T-helper 2 cell treated with Interferon-gamma antibody and Interleukin-4, amounts not matched to agents 5 μg/mL and 100 μg/mL, for 36 hours (primary cell): ENCODE measurements around the gene IL1RAPL2.
"Not testable (repeated sequence)": the region's sequence is repeated elsewhere in the genome, so short reads cannot be mapped to it uniquely, and the experiment has no call there.

Source experiments
- DNase-seq: peaks from one replicate; pipeline ENCODE4 v3.0.0; 2021; ENCODE audit warnings: low spot score
- H3K27ac Mint-ChIP-seq: one replicate; pipeline ENCODE4 v1.8.0; 2021; ENCODE audit warnings: mild to moderate bottlenecking, mixed read lengths
- H3K27me3 Mint-ChIP-seq: one replicate; pipeline ENCODE4 v1.8.0; 2021; ENCODE audit warnings: low read depth, mixed read lengths
- H3K36me3 Mint-ChIP-seq: one replicate; pipeline ENCODE4 v1.8.0; 2021; ENCODE audit warnings: low read depth, mixed read lengths
- H3K4me1 Mint-ChIP-seq: one replicate; pipeline ENCODE4 v1.8.0; 2021; ENCODE audit warnings: low read depth, mixed read lengths
- H3K4me3 Mint-ChIP-seq: one replicate; pipeline ENCODE4 v1.8.0; 2022; ENCODE audit warnings: mild to moderate bottlenecking, moderate library complexity, mixed read lengths
- H3K9me3 Mint-ChIP-seq: one replicate; pipeline ENCODE4 v1.8.0; 2021; ENCODE audit warnings: mixed read lengths

IL1RAPL2 gene

DNA sequence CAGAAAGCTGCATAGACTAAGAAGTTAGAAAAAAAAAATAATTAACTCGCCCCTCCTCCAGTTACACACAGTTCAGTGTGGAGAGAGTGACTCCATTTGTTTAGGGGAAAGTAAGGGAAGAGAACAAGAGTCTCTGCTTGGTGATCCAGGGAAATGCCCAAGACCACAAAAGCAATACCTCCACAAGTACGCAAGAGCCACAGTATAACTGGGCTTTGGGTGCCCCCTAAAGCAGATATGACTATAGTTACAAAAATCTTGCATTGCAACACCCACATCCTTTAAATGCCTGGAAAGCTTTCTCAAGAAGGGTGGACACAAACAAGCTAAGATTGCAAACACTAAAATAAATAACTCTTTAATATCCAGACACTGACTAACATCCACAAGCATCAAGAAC lies 1092.1 kb downstream of the IL1RAPL2 start:
- Mint-ChIP-seq H3K36me3 (no peaks in the 10 kb centered on the region), H3K27me3 (no peaks in the 10 kb centered on the region), H3K9me3 (no peaks in the 10 kb centered on the region), H3K4me3 (no peak overlapping the region), H3K27ac (no peak overlapping the region), H3K4me1 (no peaks in the 10 kb centered on the region)
- DNase-seq = no peak

DNA sequence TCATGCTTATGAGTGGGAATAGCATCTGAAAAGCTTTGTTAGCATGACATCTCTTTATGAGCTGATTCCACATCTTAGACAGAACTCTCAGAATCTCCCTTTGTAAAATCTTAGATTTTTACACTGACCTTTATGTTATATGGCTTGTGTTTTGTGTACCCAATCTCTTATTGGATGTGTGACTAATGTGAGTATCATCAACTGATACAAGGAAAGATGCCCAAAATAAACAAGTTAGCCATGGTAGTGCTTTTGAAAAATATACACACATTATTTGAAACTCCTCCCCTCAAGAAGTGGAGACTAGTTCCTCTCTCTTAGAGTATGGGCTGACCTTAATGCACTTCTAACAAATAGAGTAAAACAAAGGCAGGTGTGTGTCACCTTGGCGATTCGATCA lies 1096.2 kb downstream of the IL1RAPL2 start:
- Mint-ChIP-seq H3K27me3 (no peaks in the 10 kb centered on the region), H3K9me3 (no peaks in the 10 kb centered on the region), H3K27ac (no peak overlapping the region)

GRCh38 chrX:105664243-105664642 lies 1098.2 kb downstream of the IL1RAPL2 start:
- Mint-ChIP-seq H3K4me1 (no peaks in the 10 kb centered on the region), H3K27me3 (no peaks in the 10 kb centered on the region), H3K36me3 (no peaks in the 10 kb centered on the region), H3K9me3 (no peaks in the 10 kb centered on the region), H3K4me3 (no peak overlapping the region), H3K27ac (no peak overlapping the region)
- no peak for DNase-seq

More for the DNA sequence above, 1096.2 kb downstream of the IL1RAPL2 start:
- H3K4me3 Mint-ChIP-seq = no peak overlapping the region
- no peak for DNase-seq
- H3K36me3 Mint-ChIP-seq = no peaks in the 10 kb centered on the region
- no peaks in the 10 kb centered on the region for H3K4me1 Mint-ChIP-seq

GRCh38 chrX:105684288-105684687 lies 1118.3 kb downstream of the IL1RAPL2 start:
- H3K27me3 Mint-ChIP-seq, H3K36me3 Mint-ChIP-seq, H3K27ac Mint-ChIP-seq, DNase-seq, H3K4me1 Mint-ChIP-seq, H3K9me3 Mint-ChIP-seq, H3K4me3 Mint-ChIP-seq: not testable (repeated sequence)

DNA sequence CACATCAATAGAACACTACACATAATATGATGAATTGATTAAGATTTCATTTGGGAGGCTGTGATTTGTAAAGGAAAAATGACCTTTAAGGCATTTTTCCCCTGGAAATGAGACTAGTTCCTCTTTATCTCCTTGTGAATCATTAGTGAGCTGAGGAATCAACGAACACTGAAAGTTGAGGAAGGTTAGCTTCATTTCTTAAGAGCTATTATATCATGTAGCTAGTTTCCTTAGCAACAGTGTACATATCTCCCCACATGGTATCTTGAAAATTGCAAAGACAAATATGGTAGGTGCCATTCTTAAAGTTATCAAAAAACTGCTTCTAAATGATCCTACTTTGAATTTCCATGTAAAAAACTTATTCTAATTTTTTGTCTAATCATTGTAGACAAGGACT lies 1128.8 kb downstream of the IL1RAPL2 start:
- no peaks in the 10 kb centered on the region for H3K9me3 Mint-ChIP-seq
- no peak overlapping the region for H3K4me3 Mint-ChIP-seq
- no peaks in the 10 kb centered on the region for H3K36me3 Mint-ChIP-seq
- H3K27ac Mint-ChIP-seq = no peak overlapping the region
- no peaks in the 10 kb centered on the region for H3K4me1 Mint-ChIP-seq
- DNase-seq = no peak
- no peaks in the 10 kb centered on the region for H3K27me3 Mint-ChIP-seq

- Mint-ChIP-seq H3K27ac (no peak overlapping the region), H3K27me3 (no peaks in the 10 kb centered on the region), H3K36me3 (no peaks in the 10 kb centered on the region), H3K4me1 (no peaks in the 10 kb centered on the region), H3K9me3 (no peaks in the 10 kb centered on the region), H3K4me3 (no peak overlapping the region)
- no peak for DNase-seq
Observed at GRCh38 chrX:105695451-105695850, 1129.5 kb downstream of the IL1RAPL2 start.

DNA sequence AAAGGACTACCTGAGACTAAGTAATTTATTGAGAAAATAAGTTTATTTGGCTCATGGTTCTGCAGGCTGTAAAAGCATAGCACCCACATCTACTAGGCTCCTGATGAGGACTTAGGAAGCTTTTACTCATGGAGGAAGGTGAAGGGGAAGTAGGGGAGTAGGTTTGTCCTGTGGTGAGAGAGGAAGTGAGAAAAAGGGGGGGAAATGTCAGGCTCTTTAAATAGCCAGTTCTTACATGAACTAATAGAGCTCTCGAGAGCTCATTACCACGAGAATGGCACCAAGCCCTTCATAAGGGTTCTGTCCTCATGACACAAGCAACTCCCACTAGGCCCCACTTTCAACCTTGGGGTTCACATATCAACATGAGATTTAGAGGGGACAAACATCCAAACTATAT lies 1130.9 kb downstream of the IL1RAPL2 start:
- Mint-ChIP-seq H3K4me1 (no peaks in the 10 kb centered on the region), H3K27me3 (no peaks in the 10 kb centered on the region), H3K4me3 (no peak overlapping the region), H3K36me3 (no peaks in the 10 kb centered on the region), H3K27ac (no peak overlapping the region), H3K9me3 (no peaks in the 10 kb centered on the region)
- no peak for DNase-seq

DNA sequence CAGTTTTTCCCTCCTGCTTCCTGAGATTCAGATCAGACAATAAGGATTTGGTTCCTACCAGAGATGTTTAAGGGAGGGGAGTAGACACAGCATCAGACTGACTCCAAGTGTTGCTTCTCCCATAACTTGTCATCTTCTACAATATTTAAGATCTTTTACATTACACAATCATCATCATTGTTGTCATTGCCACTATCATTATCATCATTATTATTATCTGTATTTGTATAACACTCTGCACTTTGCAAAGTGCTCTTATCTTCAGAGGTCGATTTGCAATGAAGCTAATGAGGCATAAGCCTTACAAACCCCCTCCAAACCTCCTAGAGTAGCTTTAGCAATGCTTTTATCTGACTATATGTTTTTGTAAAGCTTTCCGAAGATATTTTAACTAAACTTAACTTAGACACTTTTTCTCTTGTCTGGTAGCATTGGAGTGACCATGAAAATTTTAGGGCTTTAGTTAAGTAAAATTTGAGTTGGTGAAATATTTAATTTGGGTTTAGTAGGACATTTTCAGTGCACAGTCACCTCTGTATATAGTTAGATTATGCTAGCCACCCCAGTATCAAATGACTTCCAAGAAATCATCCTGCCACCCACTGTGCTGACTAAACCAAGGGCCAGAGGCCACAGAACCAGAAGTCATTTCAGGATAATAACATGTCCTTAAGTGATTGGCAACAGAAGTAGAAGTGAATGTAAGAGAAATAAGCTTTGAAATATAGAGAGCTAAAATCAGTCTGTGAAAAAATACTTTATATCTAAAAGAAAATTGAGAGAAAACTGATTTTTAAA lies 1132.2 kb downstream of the IL1RAPL2 start:
- no peaks in the 10 kb centered on the region for H3K9me3 Mint-ChIP-seq
- DNase-seq = no peak

GRCh38 chrX:105700331-105700730 lies 1134.3 kb downstream of the IL1RAPL2 start:
- H3K9me3 Mint-ChIP-seq = no peaks in the 10 kb centered on the region
- H3K4me3 Mint-ChIP-seq = no peak overlapping the region
- no peaks in the 10 kb centered on the region for H3K36me3 Mint-ChIP-seq
- no peak overlapping the region for H3K27ac Mint-ChIP-seq
- no peaks in the 10 kb centered on the region for H3K27me3 Mint-ChIP-seq
- no peaks in the 10 kb centered on the region for H3K4me1 Mint-ChIP-seq
- no peak for DNase-seq

More for the DNA sequence above, 1132.2 kb downstream of the IL1RAPL2 start:
- Mint-ChIP-seq H3K27me3 (no peaks in the 10 kb centered on the region), H3K36me3 (no peaks in the 10 kb centered on the region), H3K27ac (no peak overlapping the region), H3K4me3 (no peak overlapping the region), H3K4me1 (no peaks in the 10 kb centered on the region)

- Mint-ChIP-seq H3K36me3 (no peaks in the 10 kb centered on the region), H3K4me1 (no peaks in the 10 kb centered on the region), H3K4me3 (no peak overlapping the region), H3K9me3 (no peaks in the 10 kb centered on the region), H3K27ac (no peak overlapping the region), H3K27me3 (no peaks in the 10 kb centered on the region)
- no peak for DNase-seq
Observed at GRCh38 chrX:105701310-105702052, 1135.5 kb downstream of the IL1RAPL2 start.

DNA sequence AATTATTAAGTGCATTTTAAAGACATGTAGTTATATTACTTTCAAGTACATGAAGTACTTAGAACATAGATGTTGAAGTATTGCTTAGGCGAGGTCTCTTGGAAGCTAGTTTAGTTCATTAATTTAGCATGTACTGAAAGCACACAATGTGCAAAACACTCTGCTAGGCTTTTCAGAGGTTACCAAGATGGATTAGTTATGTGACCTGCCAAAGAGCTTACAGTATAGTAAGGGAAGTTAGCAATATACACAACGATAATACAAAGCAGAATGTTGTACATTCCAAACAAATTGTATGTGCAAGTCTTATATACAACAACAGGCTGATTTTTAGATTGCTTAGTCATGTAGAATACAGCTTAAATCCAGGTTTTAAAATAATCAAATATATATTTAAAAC lies 1137.9 kb downstream of the IL1RAPL2 start:
- no peak overlapping the region for H3K4me3 Mint-ChIP-seq
- no peaks in the 10 kb centered on the region for H3K4me1 Mint-ChIP-seq
- H3K9me3 Mint-ChIP-seq = no peaks in the 10 kb centered on the region
- H3K36me3 Mint-ChIP-seq = no peaks in the 10 kb centered on the region
- H3K27ac Mint-ChIP-seq = no peak overlapping the region
- DNase-seq = no peak
- H3K27me3 Mint-ChIP-seq = no peaks in the 10 kb centered on the region

DNA sequence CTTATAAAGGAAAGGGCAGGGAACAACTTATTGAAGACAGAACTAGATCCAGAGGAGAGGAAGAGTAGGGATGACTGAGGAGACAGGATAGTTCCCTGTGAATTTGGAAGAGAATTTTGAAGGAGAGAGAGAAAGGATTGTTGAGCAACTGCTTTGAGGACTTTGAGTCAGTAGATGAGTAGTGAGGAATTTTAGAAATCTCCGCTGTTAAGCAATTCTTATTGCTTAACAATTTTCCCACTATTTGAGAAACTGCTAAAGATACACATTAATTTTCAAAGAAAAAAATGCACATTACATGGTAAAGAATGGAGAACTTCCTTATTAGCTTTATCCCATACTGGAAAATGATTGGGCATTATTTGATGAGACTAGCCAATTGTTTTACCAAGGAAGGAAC lies 1140.0 kb downstream of the IL1RAPL2 start:
- Mint-ChIP-seq H3K4me3 (no peak overlapping the region), H3K9me3 (no peaks in the 10 kb centered on the region), H3K36me3 (no peaks in the 10 kb centered on the region), H3K27me3 (no peaks in the 10 kb centered on the region), H3K4me1 (no peaks in the 10 kb centered on the region), H3K27ac (no peak overlapping the region)
- DNase-seq = no peak

- Mint-ChIP-seq H3K36me3 (no peaks in the 10 kb centered on the region), H3K4me3 (no peak overlapping the region)
- DNase-seq = no peak
Observed at GRCh38 chrX:105711805-105712204, 1145.8 kb downstream of the IL1RAPL2 start.

GRCh38 chrX:105715746-105716145 lies 1149.7 kb downstream of the IL1RAPL2 start:
- Mint-ChIP-seq H3K27ac (no peak overlapping the region), H3K4me1 (no peaks in the 10 kb centered on the region), H3K4me3 (no peak overlapping the region), H3K27me3 (no peaks in the 10 kb centered on the region), H3K36me3 (no peaks in the 10 kb centered on the region), H3K9me3 (no peaks in the 10 kb centered on the region)
- DNase-seq = no peak

More at GRCh38 chrX:105711805-105712204, 1145.8 kb downstream of the IL1RAPL2 start:
- Mint-ChIP-seq H3K27ac (no peak overlapping the region), H3K27me3 (no peaks in the 10 kb centered on the region), H3K4me1 (no peaks in the 10 kb centered on the region), H3K9me3 (no peaks in the 10 kb centered on the region)
